Neural cell (in vitro differentiated cells): ENCODE results near the gene UBE2I. TPM values are rescaled to one million over a fixed set of nuclear protein-coding genes. Genes with fewer than 3 reads are reported as not detected.

Experiments
- H2AFZ ChIP-seq: fragments of 200-600, 300-800 bp; sonication (generic), shearing (Covaris generic); 2 replicates; pipeline ENCODE4 v1.6.0; 2014; ENCODE audit warnings: low read depth, mild to moderate bottlenecking, antibody characterized with exemption, low read length, moderate library complexity
- H3F3A ChIP-seq: fragments of 200-600 bp; shearing (Covaris generic); 2 replicates; pipeline ENCODE4 v1.6.1; 2016; ENCODE audit warnings: mild to moderate bottlenecking, moderate library complexity, mixed read lengths, antibody characterized with exemption, low read length; ENCODE audit not compliant: insufficient read depth, poor library complexity, severe bottlenecking
- H3K27ac ChIP-seq: fragments of 200-600, 300-800 bp; sonication (generic), shearing (Covaris generic); 2 replicates; pipeline ENCODE4 v1.5.1; 2014; ENCODE audit warnings: mild to moderate bottlenecking, low read length, moderate library complexity
- H3K27me3 ChIP-seq: fragments of 300-800, 200-600 bp; sonication (generic), shearing (Covaris generic); 2 replicates; pipeline ENCODE4 v1.6.0; 2014; ENCODE audit warnings: mild to moderate bottlenecking, low read depth, low read length, moderate library complexity; ENCODE audit not compliant: insufficient read depth
- H3K36me3 ChIP-seq: fragments of 300-800, 200-600 bp; sonication (generic), shearing (Covaris generic); 2 replicates; pipeline ENCODE4 v1.5.1; 2014; ENCODE audit warnings: mild to moderate bottlenecking, antibody characterized with exemption, low read length, moderate library complexity; ENCODE audit not compliant: insufficient read depth
- H3K4me2 ChIP-seq: fragments of 300-800, 200-600 bp; sonication (generic), shearing (Covaris generic); 2 replicates; pipeline ENCODE4 v1.6.0; 2014; ENCODE audit warnings: mild to moderate bottlenecking, low read length
- H3K4me3 ChIP-seq: fragments of 300-800, 200-600 bp; sonication (generic), shearing (Covaris generic); 2 replicates; pipeline ENCODE4 v1.5.1; 2014; ENCODE audit warnings: mild to moderate bottlenecking, low read length, moderate library complexity
- H3K79me2 ChIP-seq: fragments of 200-600 bp; shearing (Covaris generic); replicated peaks from 2 replicates; pipeline ENCODE4 v1.6.0; 2014; ENCODE audit warnings: mild to moderate bottlenecking, low read length, moderate library complexity; ENCODE audit not compliant: insufficient read depth
- H3K9ac ChIP-seq: fragments of 300-800, 200-600 bp; sonication (generic), shearing (Covaris generic); 2 replicates; pipeline ENCODE4 v1.6.1; 2016; ENCODE audit warnings: mild to moderate bottlenecking, low read length, mixed read lengths
- H3K9me2 ChIP-seq: fragments of 200-600 bp; shearing (Covaris generic); 2 replicates; pipeline ENCODE4 v1.6.1; 2016; ENCODE audit warnings: mild to moderate bottlenecking, low read length, mixed read lengths; ENCODE audit not compliant: insufficient read depth
- H3K9me3 ChIP-seq: fragments of 200-600, 300-800 bp; sonication (generic), shearing (Covaris generic); 2 replicates; pipeline ENCODE4 v1.6.1; 2016; ENCODE audit warnings: mild to moderate bottlenecking, mixed run types, low read length, moderate library complexity, mixed read lengths
- H4K20me1 ChIP-seq: fragments of 200-600 bp; shearing (Covaris generic); 2 replicates; pipeline ENCODE4 v1.6.1; 2016; ENCODE audit warnings: mild to moderate bottlenecking, mixed run types; ENCODE audit not compliant: insufficient read depth
- EP300 ChIP-seq: fragments of 450-650 bp; conservative IDR thresholded peaks from 2 replicates; pipeline ENCODE4 v1.6.1; 2014; ENCODE audit warnings: antibody characterized with exemption, mild to moderate bottlenecking, moderate library complexity; ENCODE audit not compliant: poor library complexity, severe bottlenecking
- EZH2 ChIP-seq: fragments of 200-600, 300-800 bp; shearing (Covaris generic), sonication (generic); IDR thresholded peaks from 2 replicates; pipeline ENCODE4 v1.6.1; 2014; ENCODE audit warnings: antibody characterized with exemption, low read length, borderline replicate concordance, mild to moderate bottlenecking; ENCODE audit not compliant: insufficient read depth, poor library complexity, severe bottlenecking
- MXI1 ChIP-seq: fragments of 450-650 bp; conservative IDR thresholded peaks from 2 replicates; pipeline ENCODE4 v1.6.1; 2014; ENCODE audit warnings: antibody characterized with exemption, mild to moderate bottlenecking; ENCODE audit not compliant: poor library complexity, severe bottlenecking
- POLR2AphosphoS5 ChIP-seq: IDR thresholded peaks from 2 replicates; pipeline ENCODE4 v1.6.1; 2012
- RAD21 ChIP-seq: fragments of 450-650 bp; conservative IDR thresholded peaks from 2 replicates; pipeline ENCODE4 v1.6.1; 2014; ENCODE audit warnings: antibody characterized with exemption, mild to moderate bottlenecking, moderate library complexity
- SMC3 ChIP-seq: fragments of 450-650 bp; conservative IDR thresholded peaks from 2 replicates; pipeline ENCODE4 v1.6.1; 2014; ENCODE audit warnings: antibody characterized with exemption, mild to moderate bottlenecking, moderate library complexity; ENCODE audit not compliant: poor library complexity
- TAF1 ChIP-seq: IDR thresholded peaks from 2 replicates; pipeline ENCODE4 v1.6.1; 2012; ENCODE audit warnings: low read depth
- polyA plus RNA-seq: library from polyadenylated mRNA; depleted of rRNA; stranded (reverse); fragments of >200 nt; gene quantifications from 2 replicates; pipeline ENCODE4 v1.2.3, GENCODE V29; 2014
- TF ChIP-seq, protein P1 (sequence below): fragments of 450-650 bp; IDR thresholded peaks from 2 replicates; pipeline ENCODE4 v1.5.1; 2014; ENCODE audit warnings: antibody characterized with exemption, mild to moderate bottlenecking, moderate library complexity; ENCODE audit not compliant: poor library complexity, severe bottlenecking
- TF ChIP-seq, protein P2 (sequence below): IDR thresholded peaks from 2 replicates; pipeline ENCODE4 v1.6.1; 2012; ENCODE audit warnings: borderline replicate concordance

UBE2I gene
- polyA plus RNA-seq, 1 donor from 2014 or later = 111 TPM

DNA sequence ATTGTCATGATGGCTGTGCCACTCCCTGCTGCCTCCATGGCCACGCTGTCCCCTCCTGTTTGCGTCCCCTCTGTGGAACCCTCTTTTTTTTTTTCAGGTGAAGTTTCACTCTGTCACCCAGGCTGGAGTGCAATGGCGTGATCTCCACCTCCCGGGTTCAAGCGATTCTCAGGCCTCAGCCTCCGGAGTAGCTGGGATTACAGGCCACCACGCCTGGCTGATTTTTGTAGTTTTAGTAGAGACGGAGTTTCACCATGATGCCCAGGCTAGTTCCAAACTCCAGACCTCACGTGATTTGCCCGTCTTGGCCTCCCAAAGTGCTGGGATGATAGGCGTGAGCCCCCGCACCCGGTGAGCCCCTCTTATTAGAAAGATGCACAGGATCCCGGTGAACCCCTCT is 11.0 kb upstream of the UBE2I start:
- no peaks in the 10 kb centered on the region for H4K20me1 ChIP-seq
- TF ChIP-seq TAF1 = no peak
- TF ChIP-seq POLR2AphosphoS5 = no peak
- no peak for TF ChIP-seq EP300
- TF ChIP-seq MXI1 = no peak
- no peak for TF ChIP-seq EZH2
- TF ChIP-seq SMC3 = no peak
- TF ChIP-seq, protein P1, sequence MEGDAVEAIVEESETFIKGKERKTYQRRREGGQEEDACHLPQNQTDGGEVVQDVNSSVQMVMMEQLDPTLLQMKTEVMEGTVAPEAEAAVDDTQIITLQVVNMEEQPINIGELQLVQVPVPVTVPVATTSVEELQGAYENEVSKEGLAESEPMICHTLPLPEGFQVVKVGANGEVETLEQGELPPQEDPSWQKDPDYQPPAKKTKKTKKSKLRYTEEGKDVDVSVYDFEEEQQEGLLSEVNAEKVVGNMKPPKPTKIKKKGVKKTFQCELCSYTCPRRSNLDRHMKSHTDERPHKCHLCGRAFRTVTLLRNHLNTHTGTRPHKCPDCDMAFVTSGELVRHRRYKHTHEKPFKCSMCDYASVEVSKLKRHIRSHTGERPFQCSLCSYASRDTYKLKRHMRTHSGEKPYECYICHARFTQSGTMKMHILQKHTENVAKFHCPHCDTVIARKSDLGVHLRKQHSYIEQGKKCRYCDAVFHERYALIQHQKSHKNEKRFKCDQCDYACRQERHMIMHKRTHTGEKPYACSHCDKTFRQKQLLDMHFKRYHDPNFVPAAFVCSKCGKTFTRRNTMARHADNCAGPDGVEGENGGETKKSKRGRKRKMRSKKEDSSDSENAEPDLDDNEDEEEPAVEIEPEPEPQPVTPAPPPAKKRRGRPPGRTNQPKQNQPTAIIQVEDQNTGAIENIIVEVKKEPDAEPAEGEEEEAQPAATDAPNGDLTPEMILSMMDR = no peak
- TF ChIP-seq, protein P2, sequence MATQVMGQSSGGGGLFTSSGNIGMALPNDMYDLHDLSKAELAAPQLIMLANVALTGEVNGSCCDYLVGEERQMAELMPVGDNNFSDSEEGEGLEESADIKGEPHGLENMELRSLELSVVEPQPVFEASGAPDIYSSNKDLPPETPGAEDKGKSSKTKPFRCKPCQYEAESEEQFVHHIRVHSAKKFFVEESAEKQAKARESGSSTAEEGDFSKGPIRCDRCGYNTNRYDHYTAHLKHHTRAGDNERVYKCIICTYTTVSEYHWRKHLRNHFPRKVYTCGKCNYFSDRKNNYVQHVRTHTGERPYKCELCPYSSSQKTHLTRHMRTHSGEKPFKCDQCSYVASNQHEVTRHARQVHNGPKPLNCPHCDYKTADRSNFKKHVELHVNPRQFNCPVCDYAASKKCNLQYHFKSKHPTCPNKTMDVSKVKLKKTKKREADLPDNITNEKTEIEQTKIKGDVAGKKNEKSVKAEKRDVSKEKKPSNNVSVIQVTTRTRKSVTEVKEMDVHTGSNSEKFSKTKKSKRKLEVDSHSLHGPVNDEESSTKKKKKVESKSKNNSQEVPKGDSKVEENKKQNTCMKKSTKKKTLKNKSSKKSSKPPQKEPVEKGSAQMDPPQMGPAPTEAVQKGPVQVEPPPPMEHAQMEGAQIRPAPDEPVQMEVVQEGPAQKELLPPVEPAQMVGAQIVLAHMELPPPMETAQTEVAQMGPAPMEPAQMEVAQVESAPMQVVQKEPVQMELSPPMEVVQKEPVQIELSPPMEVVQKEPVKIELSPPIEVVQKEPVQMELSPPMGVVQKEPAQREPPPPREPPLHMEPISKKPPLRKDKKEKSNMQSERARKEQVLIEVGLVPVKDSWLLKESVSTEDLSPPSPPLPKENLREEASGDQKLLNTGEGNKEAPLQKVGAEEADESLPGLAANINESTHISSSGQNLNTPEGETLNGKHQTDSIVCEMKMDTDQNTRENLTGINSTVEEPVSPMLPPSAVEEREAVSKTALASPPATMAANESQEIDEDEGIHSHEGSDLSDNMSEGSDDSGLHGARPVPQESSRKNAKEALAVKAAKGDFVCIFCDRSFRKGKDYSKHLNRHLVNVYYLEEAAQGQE = no peak
- no peak for TF ChIP-seq RAD21
- no peaks in the 10 kb centered on the region for H3K27me3 ChIP-seq
- H3K9me3 ChIP-seq = no peaks in the 10 kb centered on the region
- no peak overlapping the region for H3K4me3 ChIP-seq
- H3K79me2 ChIP-seq = no peaks in the 10 kb centered on the region
- no peak overlapping the region for H2AFZ ChIP-seq
- H3K9ac ChIP-seq = no peak overlapping the region
- H3F3A ChIP-seq = no peaks in the 10 kb centered on the region
- no peaks in the 10 kb centered on the region for H3K36me3 ChIP-seq
- H3K9me2 ChIP-seq = no peaks in the 10 kb centered on the region
- H3K4me2 ChIP-seq = no peak overlapping the region
- H3K27ac ChIP-seq = no peak overlapping the region

DNA sequence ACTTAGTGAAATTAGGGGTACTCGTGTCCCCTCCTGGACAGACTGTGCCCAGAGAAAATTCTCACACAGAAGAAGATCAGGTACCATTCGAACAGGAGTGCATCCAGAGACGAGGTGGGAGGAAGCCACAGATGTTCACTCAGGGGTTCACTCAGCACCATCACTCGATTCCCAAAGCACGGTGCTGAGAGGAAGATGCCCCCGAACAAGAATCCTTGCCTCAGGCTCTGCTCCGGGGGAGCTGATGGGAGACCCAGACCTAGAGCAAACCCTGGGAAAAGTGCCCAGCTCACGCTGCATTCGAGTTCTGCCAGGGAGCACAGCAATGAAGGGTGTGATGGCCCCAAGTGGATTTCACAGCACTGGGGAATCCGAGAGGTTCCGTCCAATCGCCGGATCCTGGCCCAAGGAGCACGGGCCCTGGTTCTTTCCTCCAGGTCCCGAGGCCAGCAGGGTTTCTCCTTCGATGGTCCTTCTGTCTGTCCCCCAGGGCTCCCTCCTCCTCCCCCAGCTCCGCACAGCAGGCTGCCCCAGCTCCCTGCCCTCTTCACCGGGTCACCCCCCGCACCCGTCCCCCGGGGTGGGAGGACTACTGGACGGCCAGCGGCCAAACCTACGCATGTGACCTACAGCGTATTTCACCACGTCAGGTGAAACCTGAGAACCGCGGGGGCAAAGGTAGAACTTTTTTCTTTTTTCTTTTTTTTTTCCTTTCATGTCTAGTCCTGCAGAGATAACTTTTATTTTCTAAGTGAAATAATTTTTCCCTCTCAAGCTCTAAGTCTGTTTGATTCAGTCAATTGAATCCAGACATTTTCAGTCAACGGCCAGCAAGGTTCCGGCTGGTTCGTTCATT is 10.2 kb upstream of the UBE2I start:
- no peaks in the 10 kb centered on the region for H3K9me3 ChIP-seq
- no peak overlapping the region for H3K27ac ChIP-seq
- H3K79me2 ChIP-seq = no peaks in the 10 kb centered on the region
- no peaks in the 10 kb centered on the region for H4K20me1 ChIP-seq
- no peaks in the 10 kb centered on the region for H3K27me3 ChIP-seq
- H3K9me2 ChIP-seq = no peaks in the 10 kb centered on the region
- no peaks in the 10 kb centered on the region for H3F3A ChIP-seq
- H3K4me3 ChIP-seq = no peak overlapping the region
- H3K9ac ChIP-seq = no peak overlapping the region
- no peak overlapping the region for H3K4me2 ChIP-seq
- no peaks in the 10 kb centered on the region for H3K36me3 ChIP-seq
- no peak overlapping the region for H2AFZ ChIP-seq
- TF ChIP-seq, protein P1 = no peak
- TF ChIP-seq, protein P2 = no peak
- TF ChIP-seq TAF1 (no peak), EP300 (no peak), RAD21 (no peak), EZH2 (no peak), POLR2AphosphoS5 (no peak), SMC3 (no peak), MXI1 (no peak)
